ENCODE measurements around the gene DLAT. TPM values are rescaled to one million over a fixed set of nuclear protein-coding genes. Genes with fewer than 3 reads are reported as not detected.
A peak's percentile ranks its signal among the peaks of the same experiment; 100 is the strongest.

The DLAT gene
- total RNA-seq, 1 experiment from 2014 or later, result 94.1 TPM

DNA sequence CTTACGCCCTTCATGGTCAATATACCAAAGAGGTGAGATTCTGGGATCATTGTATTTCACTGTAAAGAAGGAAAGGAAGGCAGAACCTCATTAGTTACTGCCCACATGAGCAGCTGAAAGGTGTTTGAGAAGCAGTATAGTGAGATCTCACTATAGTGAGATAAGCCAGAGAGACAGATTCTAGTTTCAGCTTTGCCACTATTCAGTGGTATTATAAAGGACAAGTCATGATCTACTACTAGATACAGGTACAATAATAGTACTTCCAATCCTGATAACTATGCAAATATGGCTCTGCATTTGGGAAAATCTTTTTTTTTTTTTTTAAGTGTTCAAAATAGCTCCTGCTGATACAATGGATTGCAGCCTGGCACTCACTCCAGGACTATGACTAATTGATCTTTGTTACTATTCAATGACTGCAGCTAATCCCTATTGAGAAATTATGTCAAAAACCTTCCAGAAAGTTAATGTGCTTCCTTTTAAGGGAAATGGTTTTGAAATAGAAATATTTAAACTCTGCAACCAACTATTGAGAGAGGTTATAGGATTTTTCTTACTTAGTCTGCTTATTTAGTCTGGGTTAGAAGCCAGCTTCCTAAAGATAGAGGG, 8.3 kb upstream of the DLAT start:
- Histone ChIP-seq H3K27ac (ENCODE audit: low read depth, low read length, poor library complexity, severe bottlenecking) (peak overlapping the region; percentile 52), H3K9me3 (ENCODE audit: low read depth, low read length, poor library complexity, severe bottlenecking) (no peaks in the 10 kb centered on the region), H3K36me3 (ENCODE audit: insufficient read depth, low read length, poor library complexity, severe bottlenecking) (peaks cover 7% of the 10 kb centered on the region), H3K27me3 (replicated peaks; ENCODE audit: insufficient read depth, low read depth, low read length, poor library complexity) (no peaks in the 10 kb centered on the region), H3K4me3 (ENCODE audit: low read depth, low read length, poor library complexity, severe bottlenecking) (no peak overlapping the region), H3K4me1 (ENCODE audit: insufficient read depth, low read length, poor library complexity, severe bottlenecking) (peaks cover 24% of the 10 kb centered on the region)
- BruUV-seq (replicated peaks), result no TSS peak
- TF ChIP-seq, protein P1, sequence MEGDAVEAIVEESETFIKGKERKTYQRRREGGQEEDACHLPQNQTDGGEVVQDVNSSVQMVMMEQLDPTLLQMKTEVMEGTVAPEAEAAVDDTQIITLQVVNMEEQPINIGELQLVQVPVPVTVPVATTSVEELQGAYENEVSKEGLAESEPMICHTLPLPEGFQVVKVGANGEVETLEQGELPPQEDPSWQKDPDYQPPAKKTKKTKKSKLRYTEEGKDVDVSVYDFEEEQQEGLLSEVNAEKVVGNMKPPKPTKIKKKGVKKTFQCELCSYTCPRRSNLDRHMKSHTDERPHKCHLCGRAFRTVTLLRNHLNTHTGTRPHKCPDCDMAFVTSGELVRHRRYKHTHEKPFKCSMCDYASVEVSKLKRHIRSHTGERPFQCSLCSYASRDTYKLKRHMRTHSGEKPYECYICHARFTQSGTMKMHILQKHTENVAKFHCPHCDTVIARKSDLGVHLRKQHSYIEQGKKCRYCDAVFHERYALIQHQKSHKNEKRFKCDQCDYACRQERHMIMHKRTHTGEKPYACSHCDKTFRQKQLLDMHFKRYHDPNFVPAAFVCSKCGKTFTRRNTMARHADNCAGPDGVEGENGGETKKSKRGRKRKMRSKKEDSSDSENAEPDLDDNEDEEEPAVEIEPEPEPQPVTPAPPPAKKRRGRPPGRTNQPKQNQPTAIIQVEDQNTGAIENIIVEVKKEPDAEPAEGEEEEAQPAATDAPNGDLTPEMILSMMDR (conservative IDR thresholded peaks at IDR 0.05; ENCODE audit: low read depth, low read length), result no peak
- TF ChIP-seq EZH2 (IDR thresholded peaks at IDR 0.05; ENCODE audit: borderline replicate concordance, low read depth, low read length, poor library complexity, severe bottlenecking), result no peak
- intact Hi-C loops (cut with micrococcal nuclease; ENCODE audit: unreplicated experiment), result no loop called here
- POLR2A ChIA-PET (ENCODE audit: low non-redundant PET), result interaction anchor here (0.6 to 0.7 kb wide), 3 partner anchors 32 to 78 kb away, joined by 3 to 10 read pairs (median 3); no protein-coding TSS in a partner anchor
- CTCF ChIA-PET, result no interaction called here
- DNase-seq (ENCODE audit: low spot score), result peak; percentile 90

DNA sequence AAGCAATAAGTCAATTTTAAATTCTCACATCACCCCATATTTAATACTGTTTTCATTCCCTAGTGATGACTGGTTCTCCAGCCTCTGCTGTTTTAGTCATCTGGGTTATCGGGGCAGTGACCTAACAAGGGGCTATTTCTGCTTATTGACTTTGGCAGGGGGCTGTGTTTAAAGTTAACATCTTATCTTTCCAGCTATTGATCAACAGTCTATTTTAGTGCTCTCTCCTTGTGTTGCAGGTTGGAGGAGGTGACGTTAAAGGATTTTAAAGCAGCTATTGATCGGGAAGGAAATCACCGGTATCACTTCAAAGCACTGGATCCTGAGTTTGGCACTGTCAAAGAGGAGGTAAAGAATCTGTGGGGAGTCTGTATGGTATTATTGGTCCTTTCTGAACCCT, 7.7 kb upstream of the DLAT start:
- intact Hi-C loops (cut with micrococcal nuclease; ENCODE audit: unreplicated experiment), result no loop called here
- H3K27ac ChIP-seq (ENCODE audit: low read depth, low read length, poor library complexity, severe bottlenecking), result peak overlapping the region; percentile 52
- no peaks in the 10 kb centered on the region for H3K27me3 ChIP-seq (replicated peaks; ENCODE audit: insufficient read depth, low read depth, low read length, poor library complexity)
- H3K36me3 ChIP-seq (ENCODE audit: insufficient read depth, low read length, poor library complexity, severe bottlenecking), result peaks cover 7% of the 10 kb centered on the region
- no peak for DNase-seq (ENCODE audit: low spot score)
- BruUV-seq (replicated peaks), result no TSS peak
- no peaks in the 10 kb centered on the region for H3K9me3 ChIP-seq (ENCODE audit: low read depth, low read length, poor library complexity, severe bottlenecking)
- H3K4me3 ChIP-seq (ENCODE audit: low read depth, low read length, poor library complexity, severe bottlenecking), result no peak overlapping the region
- H3K4me1 ChIP-seq (ENCODE audit: insufficient read depth, low read length, poor library complexity, severe bottlenecking), result peaks cover 24% of the 10 kb centered on the region
- TF ChIP-seq EZH2 (IDR thresholded peaks at IDR 0.05; ENCODE audit: borderline replicate concordance, low read depth, low read length, poor library complexity, severe bottlenecking), result no peak
- TF ChIP-seq, protein P1 (conservative IDR thresholded peaks at IDR 0.05; ENCODE audit: low read depth, low read length), result no peak
- ChIA-PET CTCF (no interaction called here), POLR2A (ENCODE audit: low non-redundant PET) (interaction anchor here (0.6 to 0.7 kb wide), 2 partner anchors 50 to 78 kb away, joined by 3 read pairs; no protein-coding TSS in a partner anchor)

DNA sequence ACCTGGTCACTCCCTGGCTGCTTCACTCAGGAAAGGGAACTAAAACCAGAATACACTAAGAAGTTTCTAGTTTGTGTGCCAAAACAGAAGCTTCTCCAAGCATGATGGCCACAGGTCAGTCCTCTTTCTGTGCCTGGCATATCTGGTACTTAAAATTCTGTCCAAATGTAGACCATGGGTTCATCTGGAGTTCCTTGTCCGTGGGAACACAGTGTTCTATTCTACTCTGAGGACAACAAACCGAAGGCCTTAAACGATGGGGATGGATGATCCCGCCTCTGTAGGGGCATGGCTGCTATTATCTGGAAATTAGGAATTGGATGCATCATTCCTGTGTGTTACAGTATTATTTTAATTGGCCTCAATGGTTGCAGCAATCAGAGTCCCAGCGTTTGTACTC, 6.1 kb upstream of the DLAT start:
- H3K36me3 ChIP-seq (ENCODE audit: insufficient read depth, low read length, poor library complexity, severe bottlenecking), result peaks cover 7% of the 10 kb centered on the region
- no peaks in the 10 kb centered on the region for H3K9me3 ChIP-seq (ENCODE audit: low read depth, low read length, poor library complexity, severe bottlenecking)
- CTCF ChIA-PET, result no interaction called here
- intact Hi-C loops (cut with micrococcal nuclease; ENCODE audit: unreplicated experiment), result no loop called here
- no peak for DNase-seq (ENCODE audit: low spot score)
- H3K27me3 ChIP-seq (replicated peaks; ENCODE audit: insufficient read depth, low read depth, low read length, poor library complexity), result no peaks in the 10 kb centered on the region
- BruUV-seq (replicated peaks), result no TSS peak
- H3K4me1 ChIP-seq (ENCODE audit: insufficient read depth, low read length, poor library complexity, severe bottlenecking), result peaks cover 33% of the 10 kb centered on the region
- POLR2A ChIA-PET (ENCODE audit: low non-redundant PET), result no interaction called here
- H3K27ac ChIP-seq (ENCODE audit: low read depth, low read length, poor library complexity, severe bottlenecking), result no peak overlapping the region
- no peak overlapping the region for H3K4me3 ChIP-seq (ENCODE audit: low read depth, low read length, poor library complexity, severe bottlenecking)
- TF ChIP-seq, protein P1 (conservative IDR thresholded peaks at IDR 0.05; ENCODE audit: low read depth, low read length), result no peak
- TF ChIP-seq EZH2 (IDR thresholded peaks at IDR 0.05; ENCODE audit: borderline replicate concordance, low read depth, low read length, poor library complexity, severe bottlenecking), result no peak
